Thoracic aorta (tissue), 2 donors: Measurements from ENCODE around the gene BCL2. TPM values are rescaled to one million over a fixed set of nuclear protein-coding genes. Genes with fewer than 3 reads are reported as not detected.

Source experiments
- ATAC-seq: fragments of 150-250 bp; one replicate; pipeline ENCODE4 v1.8.0; 2017; ENCODE audit warnings: low read depth; ENCODE audit not compliant: insufficient number of reproducible peaks, low FRiP score
- DNase-seq: peaks from one replicate; pipeline ENCODE4 v3.0.0-alpha.2; 2020; ENCODE audit warnings: low spot score
- H3K27ac ChIP-seq, 2 donors: fragments of 200-600 bp; sonication (generic); 1 replicate in 1 of 2; 2 replicates in 1 of 2; pipeline ENCODE4 v1.5.1; 2016; ENCODE audit warnings: mild to moderate bottlenecking in 2 of 2, moderate library complexity in 2 of 2
- H3K27me3 ChIP-seq: fragments of 200-600 bp; sonication (generic); replicated peaks from 2 replicates; pipeline ENCODE4 v1.6.0; 2016; ENCODE audit warnings: mild to moderate bottlenecking; ENCODE audit not compliant: insufficient read depth
- H3K36me3 ChIP-seq: fragments of 200-600 bp; sonication (generic); one replicate; pipeline ENCODE4 v1.5.1; 2016
- H3K4me1 ChIP-seq, 2 donors: fragments of 200-600 bp; sonication (generic); 1 replicate in 1 of 2; 2 replicates in 1 of 2; pipeline versions ENCODE4 v1.5.1 to v1.6.0; 2016; ENCODE audit warnings: low read depth in 2 of 2, mild to moderate bottlenecking in 1 of 2; ENCODE audit not compliant: control insufficient read depth in 1 of 2
- H3K4me3 ChIP-seq: fragments of 200-600 bp; sonication (generic); 2 replicates; pipeline ENCODE4 v1.5.1; 2016; ENCODE audit warnings: mild to moderate bottlenecking
- H3K9me3 ChIP-seq: fragments of 200-600 bp; sonication (generic); 2 replicates; pipeline ENCODE4 v1.5.1; 2016
- total RNA-seq, 2 donors: library from RNA; depleted of rRNA; stranded (reverse); fragments of >200 nt; gene quantifications; one replicate each; pipeline versions ENCODE4 v1.1.0 to v1.2.3, GENCODE V29; 2016
- TF ChIP-seq, protein P1 (sequence below): fragments of 200-600 bp; sonication (generic); IDR thresholded peaks from one replicate; pipeline ENCODE4 v1.5.1; 2019; ENCODE audit warnings: antibody characterized with exemption

Gene BCL2
- total RNA-seq, 2 donors from 2014 or later, result 22.9 to 29.3 TPM

DNA sequence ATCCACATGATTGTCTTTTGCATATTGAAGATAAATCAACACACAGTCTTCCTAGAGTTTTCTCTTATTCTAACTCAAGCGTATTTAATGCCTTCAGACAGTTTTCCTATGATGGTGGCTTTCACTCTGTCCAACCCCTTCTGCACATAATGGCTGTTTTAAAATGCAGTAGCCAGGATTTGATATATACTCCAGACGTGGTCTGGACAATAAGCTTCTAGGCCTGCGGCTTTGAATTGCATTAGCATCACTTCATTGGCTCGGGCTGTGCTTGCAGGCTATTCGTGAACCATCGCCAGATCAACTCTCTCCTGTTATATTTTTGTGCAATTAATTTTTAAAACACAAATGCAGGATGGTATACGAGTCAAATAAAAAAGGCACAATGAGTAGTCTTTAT is 235.3 kb downstream of the BCL2 start:
- Histone ChIP-seq H3K9me3 (no peaks in the 10 kb centered on the region), H3K4me3 (no peak overlapping the region), H3K27me3 (no peaks in the 10 kb centered on the region), H3K4me1 (no peaks in the 10 kb centered on the region), H3K27ac (no peak overlapping the region), H3K36me3 (no peaks in the 10 kb centered on the region)
- ATAC-seq (no peak), DNase-seq (no peak)
- TF ChIP-seq, protein P1, sequence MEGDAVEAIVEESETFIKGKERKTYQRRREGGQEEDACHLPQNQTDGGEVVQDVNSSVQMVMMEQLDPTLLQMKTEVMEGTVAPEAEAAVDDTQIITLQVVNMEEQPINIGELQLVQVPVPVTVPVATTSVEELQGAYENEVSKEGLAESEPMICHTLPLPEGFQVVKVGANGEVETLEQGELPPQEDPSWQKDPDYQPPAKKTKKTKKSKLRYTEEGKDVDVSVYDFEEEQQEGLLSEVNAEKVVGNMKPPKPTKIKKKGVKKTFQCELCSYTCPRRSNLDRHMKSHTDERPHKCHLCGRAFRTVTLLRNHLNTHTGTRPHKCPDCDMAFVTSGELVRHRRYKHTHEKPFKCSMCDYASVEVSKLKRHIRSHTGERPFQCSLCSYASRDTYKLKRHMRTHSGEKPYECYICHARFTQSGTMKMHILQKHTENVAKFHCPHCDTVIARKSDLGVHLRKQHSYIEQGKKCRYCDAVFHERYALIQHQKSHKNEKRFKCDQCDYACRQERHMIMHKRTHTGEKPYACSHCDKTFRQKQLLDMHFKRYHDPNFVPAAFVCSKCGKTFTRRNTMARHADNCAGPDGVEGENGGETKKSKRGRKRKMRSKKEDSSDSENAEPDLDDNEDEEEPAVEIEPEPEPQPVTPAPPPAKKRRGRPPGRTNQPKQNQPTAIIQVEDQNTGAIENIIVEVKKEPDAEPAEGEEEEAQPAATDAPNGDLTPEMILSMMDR, result no peak

DNA sequence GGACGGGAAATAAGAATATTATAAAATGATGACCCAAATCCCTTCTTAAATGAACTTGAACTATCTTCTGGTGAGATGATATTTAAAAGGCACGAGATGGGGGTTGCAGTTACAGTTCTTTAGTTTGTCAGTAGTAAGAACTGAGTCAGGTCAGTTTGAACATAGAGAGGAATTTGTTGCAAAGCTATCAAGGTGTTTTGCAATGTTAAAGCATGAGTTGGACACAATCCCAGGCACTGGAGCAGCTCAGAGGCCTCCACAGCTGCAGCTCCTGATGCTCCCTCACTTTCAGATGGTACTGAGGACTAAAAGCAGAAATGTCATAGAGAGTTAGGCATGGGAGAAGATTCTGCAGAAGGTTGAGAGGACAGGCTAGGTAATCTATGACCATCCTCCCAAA is 236.0 kb downstream of the BCL2 start:
- Histone ChIP-seq H3K27me3 (no peaks in the 10 kb centered on the region), H3K4me3 (no peak overlapping the region), H3K4me1 (no peaks in the 10 kb centered on the region), H3K36me3 (no peaks in the 10 kb centered on the region), H3K9me3 (no peaks in the 10 kb centered on the region), H3K27ac (no peak overlapping the region)
- DNase-seq (no peak), ATAC-seq (no peak)
- TF ChIP-seq, protein P1, result no peak

DNA sequence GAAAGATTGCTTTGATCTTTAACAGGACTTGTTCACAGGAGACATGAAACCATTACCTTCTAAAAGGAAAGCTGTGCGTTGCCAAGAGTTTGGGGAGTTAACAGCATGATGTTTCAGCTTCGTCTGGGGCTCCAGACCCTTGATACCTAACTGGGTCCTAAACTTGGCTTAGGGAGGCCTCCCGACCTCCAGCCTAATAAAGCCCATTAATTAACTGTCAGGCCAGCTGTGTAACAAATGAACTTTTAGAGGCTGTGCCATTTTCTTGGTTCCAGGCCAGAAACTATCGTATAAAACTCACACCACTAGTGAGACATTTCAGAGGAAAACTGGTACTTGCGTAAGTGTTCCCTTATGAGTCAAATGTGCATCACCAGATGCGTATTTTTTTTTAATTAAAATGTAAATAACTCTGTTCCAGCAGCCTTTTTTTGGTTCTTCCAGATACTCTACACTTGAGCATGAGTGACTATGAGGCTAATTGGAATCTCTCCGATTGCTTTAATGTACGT is 236.5 kb downstream of the BCL2 start:
- DNase-seq (no peak), ATAC-seq (no peak)
- no peaks in the 10 kb centered on the region for H3K9me3 ChIP-seq
- H3K4me1 ChIP-seq, result no peaks in the 10 kb centered on the region
- no peaks in the 10 kb centered on the region for H3K36me3 ChIP-seq
- no peak overlapping the region for H3K4me3 ChIP-seq
- no peak overlapping the region for H3K27ac ChIP-seq
- H3K27me3 ChIP-seq, result no peaks in the 10 kb centered on the region
- TF ChIP-seq, protein P1, result no peak

DNA sequence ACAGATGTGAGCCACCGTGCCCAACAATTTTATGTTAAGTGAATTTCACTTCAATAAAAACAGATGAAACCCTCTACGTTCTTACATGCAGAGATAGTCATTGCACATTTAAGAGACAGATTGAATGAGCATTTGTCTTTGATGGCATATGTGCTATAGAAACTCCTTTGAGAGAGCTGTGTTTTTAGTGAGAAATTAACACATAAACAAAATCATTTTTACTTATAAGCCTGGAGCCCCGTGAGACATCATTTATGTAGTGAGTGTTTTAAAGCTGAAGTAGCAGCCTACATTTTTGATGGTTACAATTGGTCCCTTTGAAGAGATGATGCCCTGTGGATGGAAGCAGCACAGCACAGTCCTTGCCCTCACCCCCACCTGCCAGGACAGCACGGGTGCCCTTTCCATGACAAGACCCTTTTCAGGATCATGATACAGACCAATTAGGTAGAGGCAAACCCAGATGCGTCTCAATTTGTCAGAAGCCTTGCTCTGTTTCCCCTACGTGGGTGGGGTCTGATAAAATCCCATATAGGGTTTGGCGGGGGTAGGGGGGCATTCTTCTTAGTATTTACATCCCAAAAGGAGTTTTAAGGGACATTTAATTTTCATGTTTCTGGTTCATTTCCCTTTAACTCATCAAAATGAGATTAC is 237.1 kb downstream of the BCL2 start:
- DNase-seq, result no peak
- no peaks in the 10 kb centered on the region for H3K4me1 ChIP-seq
- no peaks in the 10 kb centered on the region for H3K27me3 ChIP-seq
- H3K27ac ChIP-seq, result no peak overlapping the region
- TF ChIP-seq, protein P1, result no peak
- H3K9me3 ChIP-seq, result no peaks in the 10 kb centered on the region
- no peak for ATAC-seq
- H3K36me3 ChIP-seq, result no peaks in the 10 kb centered on the region
- no peak overlapping the region for H3K4me3 ChIP-seq

DNA sequence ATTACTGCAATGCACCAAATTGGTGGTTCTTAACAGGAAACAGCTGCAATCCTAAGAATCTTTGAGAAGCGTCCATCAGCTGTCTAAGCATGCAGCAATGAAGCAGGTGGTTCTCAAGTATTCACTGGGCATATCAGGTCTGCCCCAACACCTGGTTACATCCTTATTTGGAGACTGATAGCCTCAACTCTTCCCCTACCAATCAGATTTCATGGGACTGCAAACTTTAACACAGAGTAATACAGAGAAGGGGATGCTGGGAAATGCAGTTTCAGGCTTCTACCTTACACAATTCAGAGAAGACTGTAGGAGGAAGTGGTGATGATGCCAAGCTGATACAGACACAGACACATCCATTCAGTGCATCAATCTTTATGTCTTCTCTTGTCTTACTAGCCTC is 240.5 kb downstream of the BCL2 start:
- no peak overlapping the region for H3K4me3 ChIP-seq
- no peak for ATAC-seq

More for the DNA sequence above, 240.5 kb downstream of the BCL2 start:
- H3K4me1 ChIP-seq, result no peaks in the 10 kb centered on the region
- no peaks in the 10 kb centered on the region for H3K36me3 ChIP-seq
- H3K27me3 ChIP-seq, result no peaks in the 10 kb centered on the region
- H3K9me3 ChIP-seq, result no peaks in the 10 kb centered on the region
- DNase-seq, result no peak
- TF ChIP-seq, protein P1, result no peak
- no peak overlapping the region for H3K27ac ChIP-seq
